Liver (tissue), 9 donors: ENCODE measurements around the gene MRPL50. TPM values are rescaled to one million over a fixed set of nuclear protein-coding genes. Genes with fewer than 3 reads are reported as not detected.

Experiments used
- DNase-seq: peaks from one replicate; pipeline ENCODE4 v3.0.0-alpha.2; 2017; ENCODE audit warnings: low spot score
- H3K27ac ChIP-seq, 2 donors: one replicate each; pipeline ENCODE4 v1.7.0; 2013; ENCODE audit warnings: inconsistent platforms in 2 of 2, low read length in 2 of 2, control low read depth in 1 of 2, low read depth in 1 of 2, mild to moderate bottlenecking in 1 of 2
- H3K27me3 ChIP-seq, 4 donors: one replicate each; pipeline versions ENCODE4 v1.6.1 to v1.7.0; 2013; ENCODE audit warnings: low read length in 3 of 4, inconsistent platforms in 1 of 4, mild to moderate bottlenecking in 1 of 4, moderate library complexity in 1 of 4; ENCODE audit not compliant: control insufficient read depth in 4 of 4, insufficient read depth in 4 of 4
- H3K36me3 ChIP-seq, 4 donors: one replicate each; pipeline versions ENCODE4 v1.6.1 to v1.7.0; 2013; ENCODE audit warnings: low read length in 3 of 4, mild to moderate bottlenecking in 3 of 4, low read depth in 1 of 4, moderate library complexity in 1 of 4; ENCODE audit not compliant: control insufficient read depth in 4 of 4, insufficient read depth in 3 of 4
- H3K4me1 ChIP-seq, 4 donors: one replicate each; pipeline versions ENCODE4 v1.6.1 to v1.7.0; 2013; ENCODE audit warnings: low read length in 3 of 4, mild to moderate bottlenecking in 3 of 4, moderate library complexity in 1 of 4; ENCODE audit not compliant: control insufficient read depth in 4 of 4, insufficient read depth in 4 of 4
- H3K4me3 ChIP-seq, 3 donors: one replicate each; pipeline versions ENCODE4 v1.6.1 to v1.7.0; 2013; ENCODE audit warnings: low read length in 3 of 3, control low read depth in 1 of 3, low read depth in 1 of 3, mild to moderate bottlenecking in 1 of 3
- H3K9ac ChIP-seq, 2 donors: one replicate each; pipeline ENCODE4 v1.7.0; 2013; ENCODE audit warnings: low read length in 2 of 2, mild to moderate bottlenecking in 2 of 2, moderate library complexity in 2 of 2, control low read depth in 1 of 2, low read depth in 1 of 2
- H3K9me3 ChIP-seq, 4 donors: one replicate each; pipeline versions ENCODE4 v1.6.1 to v1.7.0; 2013; ENCODE audit warnings: low read length in 3 of 4; ENCODE audit not compliant: control insufficient read depth in 4 of 4
- ATF3 ChIP-seq: IDR thresholded peaks from 2 replicates; pipeline ENCODE4 v1.6.1; 2016; ENCODE audit warnings: antibody characterized with exemption
- CTCF ChIP-seq: fragments of 150-350 bp; IDR thresholded peaks from 2 replicates; pipeline ENCODE4 v1.5.1; 2017; ENCODE audit warnings: improper control_type of control experiment, low read depth, low read length; ENCODE audit not compliant: missing input control
- EGR1 ChIP-seq, 2 donors: IDR thresholded peaks; 2 replicates each; pipeline ENCODE4 v1.6.1; 2016 to 2018; ENCODE audit warnings: antibody characterized with exemption in 2 of 2, low read depth in 2 of 2
- FOXA1 ChIP-seq: IDR thresholded peaks from 2 replicates; pipeline ENCODE4 v1.6.1; 2016; ENCODE audit warnings: antibody characterized with exemption
- FOXA2 ChIP-seq: IDR thresholded peaks from 2 replicates; pipeline ENCODE4 v1.6.1; 2016; ENCODE audit warnings: antibody characterized with exemption
- GABPA ChIP-seq, 2 donors: IDR thresholded peaks in 1 of 2; conservative IDR thresholded peaks in 1 of 2; 2 replicates each; pipeline ENCODE4 v1.6.1; 2016; ENCODE audit warnings: antibody characterized with exemption in 2 of 2, mild to moderate bottlenecking in 1 of 2, moderate library complexity in 1 of 2
- HNF4A ChIP-seq, 2 donors: conservative IDR thresholded peaks; 2 replicates each; pipeline ENCODE4 v1.6.1; 2016; ENCODE audit warnings: antibody characterized with exemption in 2 of 2, mild to moderate bottlenecking in 2 of 2
- HNF4G ChIP-seq: IDR thresholded peaks from 2 replicates; pipeline ENCODE4 v1.6.1; 2016; ENCODE audit warnings: antibody characterized with exemption
- JUND ChIP-seq, 2 donors: IDR thresholded peaks; 2 replicates each; pipeline ENCODE4 v1.6.1; 2016; ENCODE audit warnings: antibody characterized with exemption in 2 of 2
- MAX ChIP-seq: IDR thresholded peaks from 2 replicates; pipeline ENCODE4 v1.6.1; 2016; ENCODE audit warnings: antibody characterized with exemption
- NR2F2 ChIP-seq: IDR thresholded peaks from 2 replicates; pipeline ENCODE4 v1.6.1; 2016; ENCODE audit warnings: antibody characterized with exemption
- RAD21 ChIP-seq, 2 donors: IDR thresholded peaks; 2 replicates each; pipeline ENCODE4 v1.6.1; 2016; ENCODE audit warnings: antibody characterized with exemption in 2 of 2, mild to moderate bottlenecking in 2 of 2
- REST ChIP-seq: IDR thresholded peaks from 2 replicates; pipeline ENCODE4 v1.6.1; 2016; ENCODE audit warnings: antibody characterized with exemption, mild to moderate bottlenecking
- RXRA ChIP-seq, 2 donors: IDR thresholded peaks; 2 replicates each; pipeline ENCODE4 v1.6.1; 2017 to 2018; ENCODE audit warnings: antibody characterized with exemption in 2 of 2, mild to moderate bottlenecking in 1 of 2
- SP1 ChIP-seq: IDR thresholded peaks from 2 replicates; pipeline ENCODE4 v1.6.1; 2018; ENCODE audit warnings: antibody characterized with exemption, mild to moderate bottlenecking
- TAF1 ChIP-seq: conservative IDR thresholded peaks from 2 replicates; pipeline ENCODE4 v1.6.1; 2016; ENCODE audit warnings: antibody characterized with exemption, mild to moderate bottlenecking
- YY1 ChIP-seq: IDR thresholded peaks from 2 replicates; pipeline ENCODE4 v1.6.1; 2016; ENCODE audit warnings: antibody characterized with exemption, mild to moderate bottlenecking
- ZBTB33 ChIP-seq: IDR thresholded peaks from 2 replicates; pipeline ENCODE4 v1.6.1; 2016; ENCODE audit warnings: antibody characterized with exemption
- WGBS: extraction: QIAGEN DNeasy Blood & Tissue Kit; methylation state at CpG from one replicate; pipeline ENCODE4 v1.1.7; 2013; 5-methylcytosine and 5-hydroxymethylcytosine counted together
- polyA plus RNA-seq, 2 donors: library from polyadenylated mRNA; stranded (reverse) in 1 of 2; unstranded in 1 of 2; fragments of 200-250 nt in 1 of 2; fragments of >200 nt in 1 of 2; fragmentation: Nextera tagmentation in 1 of 2; extraction: Ambion mirVana in 1 of 2; gene quantifications; one replicate each; pipeline versions ENCODE4 v1.2.1 to v1.2.3, GENCODE V29; 2013 to 2015
- total RNA-seq, 2 donors: library from RNA; depleted of rRNA; stranded (reverse); fragments of >200 nt; gene quantifications; one replicate each; pipeline ENCODE4 v1.2.3, GENCODE V29; 2014
- donor health status: healthy.
- donor health status: healthy.
- donor health status: healthy.
- donor health status: healthy.
- donor health status: healthy.

Gene MRPL50
- total and polyA plus RNA-seq, 4 donors: 5.7 to 12.3 (median 10.5) TPM

GRCh38 chr9:101440714-101441230, 42.4 kb upstream of the MRPL50 start:
- H3K27ac ChIP-seq: peak overlapping the region; percentile 91 to 94
- TF ChIP-seq ATF3 (no peak), MAX (peak; percentile 16), EGR1 (IDR thresholded peaks at IDR 0.05; ENCODE audit: low read depth in 2 of 2) (peak in 1 of 2 donors; percentile 17), HNF4G (peak; percentile 34), SP1 (peak; percentile 82), FOXA2 (peak; percentile 17), HNF4A (conservative IDR thresholded peaks at IDR 0.05) (peak; percentile 79 to 83), TAF1 (peak; percentile 39), RAD21 (IDR thresholded peaks at IDR 0.05) (peak in 1 of 2 donors; percentile 4), JUND (IDR thresholded peaks at IDR 0.05) (peak in 1 of 2 donors; percentile 45), NR2F2 (no peak), RXRA (IDR thresholded peaks at IDR 0.05) (peak; percentile 34 to 71), YY1 (peak; percentile 52), GABPA (IDR thresholded peaks at IDR 0.05 in 1 of 2, conservative IDR thresholded peaks at IDR 0.05 in 1 of 2) (no peak), CTCF (no peak), REST (peak; percentile 49), ZBTB33 (peak; percentile 39), FOXA1 (no peak)
- H3K36me3 ChIP-seq: no peaks in the 10 kb centered on the region
- peaks cover 4 to 62% (median 23%) of the 10 kb centered on the region in 4 donors for H3K4me1 ChIP-seq
- no peaks in the 10 kb centered on the region for H3K9me3 ChIP-seq
- peak overlapping the region; percentile 61 to 71 for H3K9ac ChIP-seq
- WGBS: 24% methylated on average over 3 of the region's 3 CpGs
- no peaks in the 10 kb centered on the region for H3K27me3 ChIP-seq
- no peak for DNase-seq
- peak overlapping the region; percentile 12 to 57 (median 52) for H3K4me3 ChIP-seq
